K562 (cell line): ENCODE results near the gene GHDC. TPM values are rescaled to one million over a fixed set of nuclear protein-coding genes. Genes with fewer than 3 reads are reported as not detected.
A peak's percentile ranks its signal among the peaks of the same experiment; 100 is the strongest.

ENCODE experiments used
- CREB5 ChIP-seq: fragments of 250-450 bp; sonication (Bioruptor Pico); IDR thresholded peaks from 2 replicates; pipeline ENCODE4 v1.5.0; 2020; ENCODE audit warnings: mild to moderate bottlenecking
- MCM2 ChIP-seq: fragments of 450-650 bp; IDR thresholded peaks from 2 replicates; pipeline ENCODE4 v1.6.1; 2017; ENCODE audit warnings: low read depth, mild to moderate bottlenecking
- NUFIP1 ChIP-seq: fragments of 450-650 bp; IDR thresholded peaks from 2 replicates; pipeline ENCODE4 v1.6.1; 2018; ENCODE audit not compliant: partially characterized antibody
- RAD51 ChIP-seq: fragments of 450-650 bp; IDR thresholded peaks from 2 replicates; pipeline ENCODE4 v1.7.1; 2016; ENCODE audit warnings: low read depth, mild to moderate bottlenecking, borderline replicate concordance
- ZNF57 ChIP-seq: fragments of 450-650 bp; formaldehyde crosslinking; IDR thresholded peaks from 2 replicates; pipeline ENCODE4 v1.4.0; 2020; ENCODE audit warnings: mild to moderate bottlenecking, moderate library complexity
- polyA plus RNA-seq, 8 experiments: library from polyadenylated mRNA; depleted of rRNA in 4 of 8; stranded (reverse) in 5 of 8; unstranded in 3 of 8; fragments of >200 nt; fragmentation: Nextera tagmentation in 2 of 8; fragmentation: Illumina TruSeq in 1 of 8; extraction: Ambion mirVana in 2 of 8; extraction: Trizol in 1 of 8; gene quantifications; 2 replicates each; pipeline versions ENCODE4 v1.2.1 to v1.2.3, GENCODE V29; 2011 to 2014; ENCODE audit warnings: inconsistent platforms in 1 of 8, missing spikeins in 1 of 8
- total RNA-seq, 7 experiments: library from RNA; depleted of rRNA in 6 of 7; stranded (reverse); fragments of >200 nt in 6 of 7; fragmentation: Illumina TruSeq in 2 of 7; extraction: Trizol in 2 of 7; gene quantifications; 2 replicates each; pipeline versions ENCODE4 v1.2.1 to v1.2.3, GENCODE V29; 2011 to 2021; ENCODE audit warnings: low replicate concordance in 1 of 7
- TF ChIP-seq, protein P1 (sequence below): IDR thresholded peaks from 2 replicates; pipeline ENCODE4 v1.6.1; 2011; ENCODE audit warnings: borderline replicate concordance, low read depth, mild to moderate bottlenecking, moderate library complexity, low read length; ENCODE audit not compliant: insufficient read depth, poor library complexity, severe bottlenecking
- TF ChIP-seq, protein P2 (sequence below): fragments of 450-650 bp; formaldehyde crosslinking; IDR thresholded peaks from 2 replicates; pipeline ENCODE4 v1.4.0; 2020; ENCODE audit warnings: mild to moderate bottlenecking, moderate library complexity
- TF ChIP-seq, protein P3 (sequence below): fragments of 450-650 bp; conservative IDR thresholded peaks from 2 replicates; pipeline ENCODE4 v1.6.1; 2016; ENCODE audit warnings: missing genetic modification characterization, low read depth, mild to moderate bottlenecking, missing compliant biosample characterization, moderate library complexity

Gene GHDC
- total and polyA plus RNA-seq, 9 of the 15 experiments (the other 6 are each of a cell fraction or from before 2014, with no cell fraction given), result 0.65 to 23.2 (median 11.2) TPM

GRCh38 chr17:42183741-42184711, 10.3 kb downstream of the GHDC start (continued):
- TF ChIP-seq CREB5 (CRISPR knock-in tag) (no peak), MCM2 (no peak), ZNF57 (CRISPR knock-in tag) (no peak), RAD51 (no peak), NUFIP1 (no peak)
- TF ChIP-seq, protein P1, sequence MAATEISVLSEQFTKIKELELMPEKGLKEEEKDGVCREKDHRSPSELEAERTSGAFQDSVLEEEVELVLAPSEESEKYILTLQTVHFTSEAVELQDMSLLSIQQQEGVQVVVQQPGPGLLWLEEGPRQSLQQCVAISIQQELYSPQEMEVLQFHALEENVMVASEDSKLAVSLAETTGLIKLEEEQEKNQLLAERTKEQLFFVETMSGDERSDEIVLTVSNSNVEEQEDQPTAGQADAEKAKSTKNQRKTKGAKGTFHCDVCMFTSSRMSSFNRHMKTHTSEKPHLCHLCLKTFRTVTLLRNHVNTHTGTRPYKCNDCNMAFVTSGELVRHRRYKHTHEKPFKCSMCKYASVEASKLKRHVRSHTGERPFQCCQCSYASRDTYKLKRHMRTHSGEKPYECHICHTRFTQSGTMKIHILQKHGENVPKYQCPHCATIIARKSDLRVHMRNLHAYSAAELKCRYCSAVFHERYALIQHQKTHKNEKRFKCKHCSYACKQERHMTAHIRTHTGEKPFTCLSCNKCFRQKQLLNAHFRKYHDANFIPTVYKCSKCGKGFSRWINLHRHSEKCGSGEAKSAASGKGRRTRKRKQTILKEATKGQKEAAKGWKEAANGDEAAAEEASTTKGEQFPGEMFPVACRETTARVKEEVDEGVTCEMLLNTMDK, result peak; percentile 89
- TF ChIP-seq, protein P2, sequence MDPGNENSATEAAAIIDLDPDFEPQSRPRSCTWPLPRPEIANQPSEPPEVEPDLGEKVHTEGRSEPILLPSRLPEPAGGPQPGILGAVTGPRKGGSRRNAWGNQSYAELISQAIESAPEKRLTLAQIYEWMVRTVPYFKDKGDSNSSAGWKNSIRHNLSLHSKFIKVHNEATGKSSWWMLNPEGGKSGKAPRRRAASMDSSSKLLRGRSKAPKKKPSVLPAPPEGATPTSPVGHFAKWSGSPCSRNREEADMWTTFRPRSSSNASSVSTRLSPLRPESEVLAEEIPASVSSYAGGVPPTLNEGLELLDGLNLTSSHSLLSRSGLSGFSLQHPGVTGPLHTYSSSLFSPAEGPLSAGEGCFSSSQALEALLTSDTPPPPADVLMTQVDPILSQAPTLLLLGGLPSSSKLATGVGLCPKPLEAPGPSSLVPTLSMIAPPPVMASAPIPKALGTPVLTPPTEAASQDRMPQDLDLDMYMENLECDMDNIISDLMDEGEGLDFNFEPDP (CRISPR knock-in tag), result no peak
- TF ChIP-seq, protein P3, sequence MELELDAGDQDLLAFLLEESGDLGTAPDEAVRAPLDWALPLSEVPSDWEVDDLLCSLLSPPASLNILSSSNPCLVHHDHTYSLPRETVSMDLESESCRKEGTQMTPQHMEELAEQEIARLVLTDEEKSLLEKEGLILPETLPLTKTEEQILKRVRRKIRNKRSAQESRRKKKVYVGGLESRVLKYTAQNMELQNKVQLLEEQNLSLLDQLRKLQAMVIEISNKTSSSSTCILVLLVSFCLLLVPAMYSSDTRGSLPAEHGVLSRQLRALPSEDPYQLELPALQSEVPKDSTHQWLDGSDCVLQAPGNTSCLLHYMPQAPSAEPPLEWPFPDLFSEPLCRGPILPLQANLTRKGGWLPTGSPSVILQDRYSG, result no peak
